Activated CD4-positive, alpha-beta T cell treated with anti-CD3 and anti-CD28 coated beads, Interleukin-2, amount 50 U/mL, for 24 hours (primary cell): ENCODE results near the gene TYMS.
"Not testable (repeated sequence)": the region's sequence is repeated elsewhere in the genome, so short reads cannot be mapped to it uniquely, and the experiment has no call there.

Source experiments
- DNase-seq, 2 donors: peaks; one replicate each; pipeline ENCODE4 v3.0.0-alpha.2; 2020; ENCODE audit warnings: low read depth in 1 of 2, low spot score in 1 of 2

Gene TYMS

GRCh38 chr18:676736-677135 is 19.3 kb downstream of the TYMS start:
- no peak for DNase-seq

GRCh38 chr18:677145-677544 is 19.7 kb downstream of the TYMS start:
- DNase-seq: no peak

DNA sequence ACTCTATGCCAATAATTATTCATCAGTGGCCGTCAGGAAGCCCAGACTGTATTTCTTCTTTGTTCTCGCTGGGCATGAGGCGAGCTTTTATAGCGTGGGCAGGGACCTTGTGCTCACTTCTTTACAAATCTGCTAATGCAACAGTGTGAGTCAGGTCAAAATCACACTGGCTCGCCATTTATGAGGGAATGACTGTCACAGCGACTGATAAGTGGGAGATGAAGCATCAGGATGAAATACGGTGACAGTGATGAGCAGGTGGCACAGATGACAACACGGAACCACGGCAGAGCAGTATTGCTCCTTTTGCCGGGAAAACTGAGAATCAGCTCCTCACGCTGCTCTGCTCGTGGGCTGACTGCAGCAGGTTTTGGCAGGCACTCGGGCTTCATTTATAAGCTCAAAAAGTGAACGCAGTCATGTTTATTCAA is 20.5 kb downstream of the TYMS start:
- DNase-seq: no peak

DNA sequence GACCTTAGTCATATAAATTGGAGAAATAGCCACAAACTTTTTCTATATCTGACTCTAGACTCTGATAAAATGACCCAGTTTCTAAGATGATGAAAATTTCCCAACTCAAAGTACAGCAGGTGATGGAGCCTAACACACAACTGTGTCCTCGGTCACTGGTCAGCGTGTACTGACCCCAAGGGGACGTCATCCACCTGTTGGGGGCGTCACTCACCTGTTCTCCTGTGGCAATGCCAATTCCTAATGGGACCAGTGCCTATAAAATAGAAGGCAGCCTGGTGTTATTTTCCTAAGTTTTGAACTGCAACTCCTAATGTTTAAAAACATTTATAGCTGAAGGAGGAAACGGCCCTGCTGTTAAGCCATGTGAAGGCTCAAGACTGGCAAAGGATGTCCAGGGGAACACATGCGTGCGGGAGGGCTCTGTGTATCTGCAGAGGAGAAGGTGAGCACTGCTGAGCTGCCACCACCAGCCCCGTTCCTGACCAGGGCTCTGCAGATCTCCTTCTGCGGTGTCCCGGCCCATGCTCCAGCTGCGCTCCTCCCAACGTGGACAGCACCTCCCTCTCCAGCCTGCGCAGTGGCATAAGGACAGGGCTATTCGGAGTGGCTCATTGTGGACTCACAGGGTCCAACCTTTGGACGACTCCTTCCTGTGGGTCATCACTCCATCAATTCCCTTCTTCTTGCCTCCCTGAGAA is 21.2 kb downstream of the TYMS start:
- DNase-seq: no peak

DNA sequence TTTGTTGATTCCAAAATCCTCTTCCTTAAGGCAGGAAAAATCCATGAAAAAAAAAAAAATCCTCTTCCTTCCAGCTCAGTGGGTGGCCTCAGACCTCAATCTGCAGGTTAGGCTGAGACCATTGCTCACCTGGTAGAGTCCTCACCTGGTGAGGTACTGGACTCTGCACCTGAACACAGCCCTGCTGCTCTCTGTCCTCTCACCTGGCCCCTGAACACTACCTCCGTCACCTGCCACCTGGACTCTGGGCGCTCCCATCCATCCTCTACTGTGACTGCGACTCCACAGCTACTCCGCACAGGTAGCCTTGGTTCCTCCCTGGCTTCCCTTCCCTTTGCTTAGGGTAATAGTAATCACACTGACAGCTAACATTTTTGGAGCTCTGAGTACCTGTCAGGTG is 22.1 kb downstream of the TYMS start:
- no peak for DNase-seq

GRCh38 chr18:680392-680791 is 22.9 kb downstream of the TYMS start:
- no peak for DNase-seq

GRCh38 chr18:681985-682384 is 24.5 kb downstream of the TYMS start:
- no peak for DNase-seq

- not testable (repeated sequence) for DNase-seq
Measured at GRCh38 chr18:682416-682815, 25.0 kb downstream of the TYMS start.

GRCh38 chr18:682833-683232 is 25.4 kb downstream of the TYMS start:
- DNase-seq: no peak

GRCh38 chr18:683531-683930 is 26.1 kb downstream of the TYMS start:
- no peak for DNase-seq

DNA sequence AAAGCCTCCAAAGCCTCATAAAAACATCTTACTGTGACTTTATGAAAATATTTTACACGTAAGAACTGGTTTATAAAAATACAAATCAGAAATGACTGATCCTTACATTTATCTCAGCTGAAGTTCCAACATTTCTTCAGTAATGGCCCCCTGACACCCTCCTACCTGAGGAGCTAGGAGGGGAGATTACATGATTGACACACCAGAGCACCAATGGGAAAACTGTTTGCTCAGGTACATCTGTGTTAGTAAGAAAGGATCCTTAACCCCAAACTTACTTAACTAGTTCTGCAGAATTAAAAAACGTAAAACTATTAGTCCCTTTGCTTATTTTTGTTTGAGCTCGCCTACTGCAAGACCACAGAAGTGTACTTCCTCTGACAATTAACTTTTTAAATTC is 28.0 kb downstream of the TYMS start:
- no peak for DNase-seq

GRCh38 chr18:686339-687111 is 29.1 kb downstream of the TYMS start:
- no peak for DNase-seq

GRCh38 chr18:688323-688722 is 30.9 kb downstream of the TYMS start:
- DNase-seq: no peak

DNA sequence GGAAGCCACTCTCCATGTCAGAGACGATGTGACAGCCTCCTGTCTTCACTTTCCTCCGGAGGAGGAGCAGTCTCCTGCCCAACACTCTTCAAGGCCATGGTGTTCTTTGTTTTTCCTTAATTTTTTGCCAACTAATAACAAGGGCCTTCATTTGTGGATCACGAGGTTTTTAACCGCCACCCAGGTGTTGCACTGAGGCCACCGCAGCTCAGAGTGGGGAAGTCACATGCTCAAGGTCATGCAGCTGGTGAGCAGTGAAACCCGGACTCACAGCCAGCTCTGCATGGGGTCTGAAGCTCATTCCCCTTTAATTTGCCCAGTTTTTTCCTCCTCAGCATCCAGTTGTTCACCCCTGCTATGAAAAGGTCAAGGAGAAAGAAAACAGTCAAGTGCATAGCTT is 35.4 kb downstream of the TYMS start:
- DNase-seq: no peak

- DNase-seq: no peak
Measured at GRCh38 chr18:693466-694187, 36.2 kb downstream of the TYMS start.

DNA sequence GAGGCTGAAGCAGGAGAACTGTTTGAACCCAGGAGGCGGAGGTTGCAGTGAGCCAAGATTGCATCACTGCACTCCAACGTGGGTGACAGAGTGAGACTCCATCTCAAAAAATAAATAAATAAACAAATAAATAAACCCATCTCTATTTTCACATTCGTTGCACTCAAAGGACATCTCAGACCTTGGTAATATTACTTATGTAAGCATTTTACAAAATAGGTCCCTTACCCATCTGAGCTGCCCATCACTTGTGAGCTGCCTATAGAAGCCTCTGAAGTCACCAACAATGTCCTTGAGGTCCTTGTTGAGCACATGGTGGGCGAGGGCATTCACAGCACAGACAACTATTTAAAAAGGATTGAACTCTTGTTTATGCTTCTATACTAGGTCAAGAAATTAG is 39.6 kb downstream of the TYMS start:
- no peak for DNase-seq

- no peak for DNase-seq
Measured at GRCh38 chr18:697800-698199, 40.3 kb downstream of the TYMS start.

- DNase-seq: no peak
Measured at GRCh38 chr18:703213-703967, 45.9 kb downstream of the TYMS start.

DNA sequence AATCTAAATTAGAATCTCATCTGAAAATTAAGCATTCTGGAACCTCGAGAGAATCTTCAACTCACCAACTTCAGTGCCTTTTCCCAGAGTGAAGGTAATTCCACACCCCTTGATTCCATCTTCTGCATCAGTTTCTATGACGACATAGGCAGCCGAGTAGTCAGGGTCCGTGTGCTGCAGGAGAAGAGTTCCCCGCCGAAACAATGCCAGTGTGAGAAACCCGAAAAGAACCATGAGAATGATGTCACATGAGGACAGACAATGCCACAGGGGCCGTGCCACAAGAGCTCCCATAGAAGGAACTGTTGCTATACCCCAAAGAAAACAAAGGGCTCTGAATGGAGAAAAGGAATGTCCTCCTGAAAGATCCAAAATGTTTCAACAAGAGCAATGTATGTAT is 49.0 kb downstream of the TYMS start:
- no peak for DNase-seq

DNA sequence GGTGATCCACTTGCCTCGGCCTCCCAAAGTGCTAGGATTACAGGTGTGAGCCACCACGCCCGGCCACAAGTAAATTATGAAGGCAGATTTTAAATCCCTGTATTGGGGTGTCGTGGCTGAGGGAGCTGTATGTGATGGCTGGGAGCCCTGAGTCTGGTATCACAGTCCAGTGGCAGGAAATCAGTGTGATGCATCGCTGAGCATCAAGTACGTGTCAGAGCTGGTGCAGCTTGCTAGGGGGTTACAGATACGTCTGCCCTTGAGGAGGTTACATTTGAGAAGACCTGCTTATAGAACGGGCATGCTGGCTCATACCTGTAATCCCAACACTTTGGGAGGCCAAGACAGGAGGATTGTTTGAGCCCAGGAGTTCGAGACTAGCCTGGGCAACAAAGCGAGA is 50.6 kb downstream of the TYMS start:
- DNase-seq: no peak

DNA sequence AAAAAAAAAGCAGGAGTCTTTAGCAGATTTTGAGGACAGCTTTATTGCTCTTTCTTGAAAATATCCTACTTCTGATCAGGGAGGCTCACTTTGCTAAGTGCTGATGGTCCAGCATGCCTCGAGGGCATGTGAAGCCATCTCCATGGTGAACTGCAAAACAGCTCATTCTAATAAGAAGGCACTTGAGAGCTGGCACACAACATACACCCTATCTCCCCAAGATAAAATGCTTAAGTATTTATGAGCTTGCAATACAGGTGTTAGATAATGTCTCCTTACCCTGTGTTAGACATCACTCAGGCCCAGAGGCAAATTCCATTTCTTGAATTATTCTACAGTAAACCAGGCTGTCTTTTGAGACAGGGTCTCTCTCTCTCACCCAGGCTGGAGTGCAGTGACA is 52.3 kb downstream of the TYMS start:
- no peak for DNase-seq
